GM12878 (cell line): ENCODE data around the gene GHDC. TPM values are rescaled to one million over a fixed set of nuclear protein-coding genes. Genes with fewer than 3 reads are reported as not detected.

Experiments
- ATF3 ChIP-seq: IDR thresholded peaks from 2 replicates; pipeline ENCODE4 v1.6.1; 2011; ENCODE audit warnings: low read depth, mild to moderate bottlenecking, low read length, moderate library complexity, borderline replicate concordance; ENCODE audit errors: extremely low read depth
- CREM ChIP-seq: IDR thresholded peaks from 2 replicates; pipeline ENCODE4 v1.6.1; 2014; ENCODE audit warnings: antibody characterized with exemption, low read depth
- EP300 ChIP-seq, 2 experiments: fragments of 150-350 bp in 1 of 2; IDR thresholded peaks; 2 replicates each; pipeline ENCODE4 v1.6.1; 2011 to 2012; ENCODE audit warnings: low read depth in 2 of 2, low read length in 2 of 2, borderline replicate concordance in 1 of 2, improper control_type of control experiment in 1 of 2, inconsistent platforms in 1 of 2; ENCODE audit not compliant: control insufficient read depth in 1 of 2
- ETV6 ChIP-seq, 2 experiments: fragments of 450-650 bp in 1 of 2; IDR thresholded peaks in 1 of 2; conservative IDR thresholded peaks in 1 of 2; 2 replicates each; pipeline ENCODE4 v1.6.1; 2014; ENCODE audit warnings: antibody characterized with exemption in 1 of 2, borderline replicate concordance in 1 of 2, low read depth in 1 of 2, mild to moderate bottlenecking in 1 of 2, moderate library complexity in 1 of 2
- LARP7 ChIP-seq: fragments of 450-650 bp; IDR thresholded peaks from 2 replicates; pipeline ENCODE4 v1.6.1; 2017; ENCODE audit warnings: mild to moderate bottlenecking
- MXI1 ChIP-seq: fragments of 150-350 bp; IDR thresholded peaks from 2 replicates; pipeline ENCODE4 v1.6.1; 2011; ENCODE audit warnings: low read depth, mild to moderate bottlenecking, inconsistent platforms, low read length, improper control_type of control experiment
- NFIC ChIP-seq: IDR thresholded peaks from 2 replicates; pipeline ENCODE4 v1.6.1; 2012; ENCODE audit warnings: low read depth, mild to moderate bottlenecking, inconsistent platforms, low read length, moderate library complexity
- PKNOX1 ChIP-seq: fragments of 450-650 bp; IDR thresholded peaks from 2 replicates; pipeline ENCODE4 v1.6.1; 2016; ENCODE audit warnings: mild to moderate bottlenecking
- POLR2A ChIP-seq: IDR thresholded peaks from 2 replicates; pipeline ENCODE4 v1.6.1; 2011; ENCODE audit warnings: low read depth, mild to moderate bottlenecking, low read length
- RBBP5 ChIP-seq: fragments of 200-600 bp; sonication (generic); conservative IDR thresholded peaks from 2 replicates; pipeline ENCODE4 v1.6.1; 2016
- RELA ChIP-seq: fragments of 450-650 bp; IDR thresholded peaks from 2 replicates; pipeline ENCODE4 v1.8.0; 2014; ENCODE audit warnings: borderline replicate concordance; ENCODE audit not compliant: partially characterized antibody
- REST ChIP-seq: IDR thresholded peaks from 2 replicates; pipeline ENCODE4 v1.6.1; 2012; ENCODE audit warnings: mild to moderate bottlenecking, low read depth, low read length
- RUNX3 ChIP-seq: IDR thresholded peaks from 2 replicates; pipeline ENCODE4 v1.6.1; 2012; ENCODE audit warnings: low read length, inconsistent platforms
- TBL1XR1 ChIP-seq: IDR thresholded peaks from 2 replicates; pipeline ENCODE4 v1.6.1; 2012; ENCODE audit warnings: low read depth, low read length, improper control_type of control experiment
- YY1 ChIP-seq: IDR thresholded peaks from 2 replicates; pipeline ENCODE4 v1.6.1; 2011; ENCODE audit warnings: low read depth, mild to moderate bottlenecking, low read length
- ZNF687 ChIP-seq: fragments of 450-650 bp; IDR thresholded peaks from 2 replicates; pipeline ENCODE4 v1.6.1; 2017; ENCODE audit warnings: mild to moderate bottlenecking, moderate library complexity
- polyA plus RNA-seq, 11 experiments: library from polyadenylated mRNA; depleted of rRNA in 4 of 11; unstranded in 6 of 11; stranded (reverse) in 5 of 11; fragments of >200 nt; fragmentation: Nextera tagmentation in 4 of 11; fragmentation: Illumina TruSeq in 1 of 11; extraction: Ambion mirVana in 4 of 11; extraction: Trizol in 1 of 11; gene quantifications; 1 replicate in 1 of 11; 2 replicates in 10 of 11; pipeline versions ENCODE4 v1.2.1 to v1.2.3, GENCODE V29; 2011 to 2016; ENCODE audit warnings: inconsistent platforms in 2 of 11, missing spikeins in 2 of 11, low read depth in 1 of 11
- total RNA-seq, 4 experiments: library from RNA; depleted of rRNA in 3 of 4; stranded (reverse); fragments of >200 nt in 3 of 4; fragmentation: Illumina TruSeq in 1 of 4; extraction: Trizol in 1 of 4; gene quantifications; 2 replicates each; pipeline versions ENCODE4 v1.2.1 to v1.2.3, GENCODE V29; 2013 to 2021

Gene GHDC
- total and polyA plus RNA-seq, 10 of the 15 experiments (the other 5 are each of a cell fraction or from before 2014, with no cell fraction given), result 0.72 to 20.6 (median 12.9) TPM

- no peak for TF ChIP-seq REST
- TF ChIP-seq LARP7, result 0 out of 2 replicates have a peak, but pooled peaks have one; percentile 71
- TF ChIP-seq MXI1, result peak; percentile 86
- peak; percentile 82 for TF ChIP-seq RELA
- no peak for TF ChIP-seq NFIC
- TF ChIP-seq TBL1XR1, result no peak
- TF ChIP-seq ETV6 (conservative IDR thresholded peaks at IDR 0.05 in 1 of 2, IDR thresholded peaks at IDR 0.05 in 1 of 2; ENCODE audit: borderline replicate concordance in 1 of 2, low read depth in 1 of 2), result 0 out of 4 replicates have a peak, but pooled peaks of 1 of the 2 experiments have one; percentile 16
- TF ChIP-seq PKNOX1, result peak; percentile 90
- TF ChIP-seq EP300 (IDR thresholded peaks at IDR 0.05; ENCODE audit: borderline replicate concordance in 1 of 2, control insufficient read depth in 1 of 2, low read depth in 2 of 2, low read length in 2 of 2), result no peak
- TF ChIP-seq CREM, result peak; percentile 52; the same call in 1 of the 2 replicates
- no peak for TF ChIP-seq POLR2A
- TF ChIP-seq ZNF687, result no peak
- peak; percentile 58; the same call in 1 of the 2 replicates for TF ChIP-seq RUNX3
- no peak for TF ChIP-seq RBBP5
- TF ChIP-seq YY1, result peak; percentile 61
- 0 out of 2 replicates have a peak, but pooled peaks have one; percentile 23 for TF ChIP-seq ATF3
Measured at GRCh38 chr17:42180922-42181850, 13.1 kb downstream of the GHDC start, which contains the start of gene KCNH4 (continued).
